Body of pancreas (tissue), 4 donors: Measurements from ENCODE around the gene WDFY1. TPM values are rescaled to one million over a fixed set of nuclear protein-coding genes. Genes with fewer than 3 reads are reported as not detected.

Source experiments
- ATAC-seq: fragments of 150-250 bp; one replicate; pipeline ENCODE4 v1.9.1; 2016
- DNase-seq, 4 donors: peaks; one replicate each; pipeline ENCODE4 v3.0.0-alpha.2; 2019
- H3K27ac ChIP-seq, 4 donors: fragments of 200-600 bp; sonication (generic); 1 replicate in 3 of 4; 2 replicates in 1 of 4; pipeline versions ENCODE4 v1.5.1 to v1.6.1; 2016 to 2019; ENCODE audit warnings: mild to moderate bottlenecking in 1 of 4, mixed read lengths in 1 of 4, moderate library complexity in 1 of 4
- H3K27me3 ChIP-seq, 2 donors: fragments of 200-600 bp; sonication (generic); one replicate each; pipeline ENCODE4 v1.6.0; 2016; ENCODE audit warnings: mild to moderate bottlenecking in 1 of 2
- H3K36me3 ChIP-seq, 2 donors: fragments of 200-600 bp; sonication (generic); replicated peaks in 1 of 2; 2 replicates each; pipeline ENCODE4 v1.5.1; 2016; ENCODE audit warnings: low read depth in 2 of 2; ENCODE audit not compliant: insufficient read depth in 1 of 2
- H3K4me1 ChIP-seq: fragments of 200-600 bp; sonication (generic); one replicate; pipeline ENCODE4 v1.6.0; 2016
- H3K4me3 ChIP-seq, 2 donors: fragments of 200-600 bp; sonication (generic); 1 replicate in 1 of 2; 2 replicates in 1 of 2; pipeline ENCODE4 v1.5.1; 2016 to 2019
- H3K9me3 ChIP-seq, 3 donors: fragments of 200-600 bp; sonication (generic); 1 replicate in 2 of 3; 2 replicates in 1 of 3; pipeline ENCODE4 v1.5.1; 2016
- CTCF ChIP-seq, 7 experiments: fragments of 450-650 bp in 4 of 7; fragments of 200-600 bp in 3 of 7; sonication (generic) in 3 of 7; IDR thresholded peaks; one replicate each; pipeline ENCODE4 v1.5.1; 2016 to 2019; ENCODE audit warnings: antibody characterized with exemption in 7 of 7
- POLR2A ChIP-seq, 3 donors: fragments of 450-650 bp; IDR thresholded peaks; one replicate each; pipeline ENCODE4 v1.6.1; 2016; ENCODE audit warnings: antibody characterized with exemption in 3 of 3, mild to moderate bottlenecking in 2 of 3
- WGBS, 2 donors: methylation state at CpG; one replicate each; pipeline ENCODE4 v1.1.5; 2017; 5-methylcytosine and 5-hydroxymethylcytosine counted together
- intact Hi-C: fragments of 100-400 bp; cut with DNase I; formaldehyde crosslinking; loops from one replicate; pipeline ENCODE4 v1.15.1; 2023
- total RNA-seq, 2 donors: library from RNA; depleted of rRNA; stranded (reverse); fragments of >200 nt; gene quantifications; one replicate each; pipeline ENCODE4 v1.1.0, GENCODE V29; 2016

The WDFY1 gene
- total RNA-seq, 2 donors from 2014 or later, result 18.9 to 71.5 TPM

GRCh38 chr2:223887127-223887526 lies 58.0 kb downstream of the WDFY1 start:
- H3K36me3 ChIP-seq, result no peaks in the 10 kb centered on the region
- no peak overlapping the region for H3K27ac ChIP-seq
- no peaks in the 10 kb centered on the region for H3K27me3 ChIP-seq
- no peak for ATAC-seq
- intact Hi-C loops, result no loop called here
- TF ChIP-seq POLR2A (IDR thresholded peaks at IDR 0.05) (no peak), CTCF (IDR thresholded peaks at IDR 0.05) (no peak)
- H3K4me3 ChIP-seq, result no peak overlapping the region
- H3K4me1 ChIP-seq, result no peaks in the 10 kb centered on the region
- no peaks in the 10 kb centered on the region for H3K9me3 ChIP-seq
- 81 to 95% methylated on average over 5 of the region's 5 CpGs for WGBS, 2 donors
- DNase-seq, result no peak

GRCh38 chr2:223886726-223887125 lies 58.4 kb downstream of the WDFY1 start:
- H3K27ac ChIP-seq, result no peak overlapping the region
- H3K4me3 ChIP-seq, result no peak overlapping the region
- H3K4me1 ChIP-seq, result no peaks in the 10 kb centered on the region
- peaks cover 0 to 2% of the 10 kb centered on the region in 2 donors for H3K36me3 ChIP-seq
- TF ChIP-seq CTCF (IDR thresholded peaks at IDR 0.05) (no peak), POLR2A (IDR thresholded peaks at IDR 0.05) (no peak)
- 0% methylated on average over 2 of the region's 2 CpGs for WGBS, 2 donors
- intact Hi-C loops, result no loop called here
- H3K9me3 ChIP-seq, result no peaks in the 10 kb centered on the region
- DNase-seq (no peak), ATAC-seq (no peak)
- no peaks in the 10 kb centered on the region for H3K27me3 ChIP-seq

GRCh38 chr2:223884399-223884798 lies 60.7 kb downstream of the WDFY1 start:
- Histone ChIP-seq H3K4me3 (no peak overlapping the region), H3K4me1 (no peaks in the 10 kb centered on the region), H3K36me3 (peaks cover 0 to 9% of the 10 kb centered on the region in 2 donors), H3K27me3 (no peaks in the 10 kb centered on the region), H3K9me3 (no peaks in the 10 kb centered on the region), H3K27ac (no peak overlapping the region)
- ATAC-seq, result no peak
- intact Hi-C loops, result no loop called here
- 88 to 89% methylated on average over 3 of the region's 3 CpGs for WGBS, 2 donors
- TF ChIP-seq CTCF (IDR thresholded peaks at IDR 0.05), result no peak
- no peak for TF ChIP-seq POLR2A (IDR thresholded peaks at IDR 0.05)
- DNase-seq, result no peak

GRCh38 chr2:223882715-223883114 lies 62.4 kb downstream of the WDFY1 start:
- intact Hi-C loops, result no loop called here
- peaks cover 0 to 16% of the 10 kb centered on the region in 2 donors for H3K36me3 ChIP-seq
- TF ChIP-seq CTCF (IDR thresholded peaks at IDR 0.05), result no peak
- TF ChIP-seq POLR2A (IDR thresholded peaks at IDR 0.05), result no peak

GRCh38 chr2:223880796-223881195 lies 64.3 kb downstream of the WDFY1 start:
- TF ChIP-seq POLR2A (IDR thresholded peaks at IDR 0.05) (no peak), CTCF (IDR thresholded peaks at IDR 0.05) (no peak)
- H3K4me1 ChIP-seq, result no peaks in the 10 kb centered on the region
- H3K27me3 ChIP-seq, result no peaks in the 10 kb centered on the region
- ATAC-seq (no peak), DNase-seq (no peak)
- H3K9me3 ChIP-seq, result no peaks in the 10 kb centered on the region
- WGBS, 2 donors, result 72 to 82% methylated on average over 4 of the region's 4 CpGs
- intact Hi-C loops, result no loop called here
- no peak overlapping the region for H3K4me3 ChIP-seq
- H3K36me3 ChIP-seq, result peaks cover 0 to 18% of the 10 kb centered on the region in 2 donors
- H3K27ac ChIP-seq, result no peak overlapping the region

More at GRCh38 chr2:223882715-223883114, 62.4 kb downstream of the WDFY1 start:
- ATAC-seq (no peak), DNase-seq (no peak)
- no peaks in the 10 kb centered on the region for H3K27me3 ChIP-seq
- WGBS, 2 donors, result 93 to 98% methylated on average over 5 of the region's 5 CpGs
- no peaks in the 10 kb centered on the region for H3K9me3 ChIP-seq
- no peak overlapping the region for H3K4me3 ChIP-seq
- no peaks in the 10 kb centered on the region for H3K4me1 ChIP-seq
- no peak overlapping the region for H3K27ac ChIP-seq
